Thyroid gland (tissue), 4 donors: ENCODE results near the gene ANLN. TPM values are rescaled to one million over a fixed set of nuclear protein-coding genes. Genes with fewer than 3 reads are reported as not detected.

Experiments
- DNase-seq, 2 donors: peaks; one replicate each; pipeline ENCODE4 v3.0.0-alpha.2; 2019
- H3K27ac ChIP-seq, 3 donors: fragments of 200-600 bp; sonication (generic); 1 replicate in 2 of 3; 2 replicates in 1 of 3; pipeline ENCODE4 v1.5.1; 2016 to 2019; ENCODE audit warnings: mild to moderate bottlenecking in 1 of 3, moderate library complexity in 1 of 3
- H3K27me3 ChIP-seq: fragments of 200-600 bp; sonication (generic); one replicate; pipeline ENCODE4 v1.5.1; 2019
- H3K36me3 ChIP-seq, 2 donors: fragments of 200-600 bp; sonication (generic); one replicate each; pipeline ENCODE4 v1.5.1; 2016 to 2019
- H3K4me1 ChIP-seq, 2 donors: fragments of 200-600 bp; sonication (generic); one replicate each; pipeline ENCODE4 v1.5.1; 2017 to 2019
- H3K4me3 ChIP-seq, 3 donors: fragments of 200-600 bp; sonication (generic); replicated peaks in 1 of 3; 1 replicate in 2 of 3; 2 replicates in 1 of 3; pipeline ENCODE4 v1.5.1; 2016; ENCODE audit warnings: mild to moderate bottlenecking in 1 of 3
- H3K9me3 ChIP-seq: fragments of 200-600 bp; sonication (generic); one replicate; pipeline ENCODE4 v1.5.1; 2017
- CTCF ChIP-seq, 6 experiments: fragments of 200-600 bp in 3 of 6; fragments of 450-650 bp in 3 of 6; sonication (generic) in 3 of 6; IDR thresholded peaks; one replicate each; pipeline ENCODE4 v1.5.1; 2016 to 2019; ENCODE audit warnings: antibody characterized with exemption in 6 of 6, mild to moderate bottlenecking in 2 of 6, inconsistent platforms in 1 of 6, moderate library complexity in 1 of 6
- POLR2A ChIP-seq, 2 donors: fragments of 450-650 bp; IDR thresholded peaks; one replicate each; pipeline ENCODE4 v1.6.1; 2017; ENCODE audit warnings: antibody characterized with exemption in 2 of 2, mild to moderate bottlenecking in 2 of 2, moderate library complexity in 1 of 2
- WGBS, 2 donors: methylation state at CpG; one replicate each; pipeline ENCODE4 v1.1.5; 2017; 5-methylcytosine and 5-hydroxymethylcytosine counted together
- intact Hi-C: fragments of 100-400 bp; cut with DNase I; formaldehyde crosslinking; loops from one replicate; pipeline ENCODE4 v1.15.1; 2023
- total RNA-seq, 4 donors: library from RNA; depleted of rRNA; stranded (reverse); fragments of >200 nt; gene quantifications; one replicate each; pipeline ENCODE4 v1.2.3, GENCODE V29; 2016

The ANLN gene
- total RNA-seq, 4 donors from 2014 or later = 0.88 to 4.0 (median 3.1) TPM

DNA sequence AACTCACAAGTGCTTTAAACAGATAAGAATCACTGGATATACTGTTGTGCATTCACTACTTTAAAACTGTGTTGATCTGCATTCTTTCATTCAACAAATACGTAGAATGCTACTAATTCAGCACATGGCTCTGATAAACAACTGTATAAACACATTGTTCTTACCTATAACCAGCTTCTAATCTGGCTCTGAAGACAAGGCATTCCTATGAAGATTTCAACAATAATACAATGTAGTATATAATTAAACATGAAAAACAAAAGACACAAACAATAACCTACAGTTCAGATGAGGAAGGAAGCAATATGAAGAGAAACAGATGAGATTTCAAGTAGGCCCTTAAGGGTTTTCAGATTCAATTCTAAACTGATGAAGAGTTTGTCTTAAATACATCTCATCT, 31.1 kb upstream of the ANLN start:
- no peak for TF ChIP-seq CTCF (IDR thresholded peaks at IDR 0.05)
- no peak for TF ChIP-seq POLR2A (IDR thresholded peaks at IDR 0.05)
- no peaks in the 10 kb centered on the region for H3K9me3 ChIP-seq
- WGBS, 2 donors = 100% methylated on average over 1 of the region's 1 CpG
- DNase-seq = no peak
- H3K27me3 ChIP-seq = no peaks in the 10 kb centered on the region
- H3K4me3 ChIP-seq = no peak overlapping the region
- H3K36me3 ChIP-seq = no peaks in the 10 kb centered on the region
- H3K27ac ChIP-seq = no peak overlapping the region
- H3K4me1 ChIP-seq = no peaks in the 10 kb centered on the region
- intact Hi-C loops = no loop called here

GRCh38 chr7:36360244-36360643, 29.4 kb upstream of the ANLN start:
- Histone ChIP-seq H3K9me3 (no peaks in the 10 kb centered on the region), H3K4me3 (no peak overlapping the region), H3K4me1 (no peaks in the 10 kb centered on the region), H3K27me3 (no peaks in the 10 kb centered on the region), H3K27ac (no peak overlapping the region), H3K36me3 (no peaks in the 10 kb centered on the region)
- TF ChIP-seq POLR2A (IDR thresholded peaks at IDR 0.05) (no peak), CTCF (IDR thresholded peaks at IDR 0.05) (no peak)
- no peak for DNase-seq
- intact Hi-C loops = no loop called here
- WGBS, 2 donors = 72 to 76% methylated on average over 4 of the region's 4 CpGs

DNA sequence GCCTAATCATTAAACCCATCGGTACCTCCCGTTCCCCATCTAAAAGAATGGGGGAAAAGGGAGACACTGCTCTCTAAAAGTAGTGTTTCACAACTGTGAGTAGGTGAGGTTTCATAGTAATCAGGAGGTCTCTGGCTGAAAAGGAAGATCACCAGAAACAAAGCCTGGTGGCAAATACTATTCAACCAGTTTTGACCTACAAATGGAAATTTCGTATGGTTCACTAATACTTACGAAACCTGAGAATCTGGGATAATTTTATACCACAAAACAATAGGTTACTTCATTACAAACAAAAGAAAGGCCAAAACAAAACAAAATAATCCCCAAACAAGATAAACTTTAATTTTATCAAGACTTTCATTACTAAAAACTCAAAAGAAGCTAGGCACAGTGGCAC, 28.4 kb upstream of the ANLN start:
- Histone ChIP-seq H3K27ac (no peak overlapping the region), H3K36me3 (no peaks in the 10 kb centered on the region), H3K4me1 (peaks cover 0 to 3% of the 10 kb centered on the region in 2 donors), H3K27me3 (no peaks in the 10 kb centered on the region), H3K4me3 (no peak overlapping the region), H3K9me3 (no peaks in the 10 kb centered on the region)
- 83 to 91% methylated on average over 4 of the region's 4 CpGs for WGBS, 2 donors
- DNase-seq = no peak
- TF ChIP-seq CTCF (IDR thresholded peaks at IDR 0.05) = no peak
- no peak for TF ChIP-seq POLR2A (IDR thresholded peaks at IDR 0.05)
- intact Hi-C loops = no loop called here

- Histone ChIP-seq H3K27ac (no peak overlapping the region), H3K9me3 (no peaks in the 10 kb centered on the region), H3K4me1 (peaks cover 0 to 4% of the 10 kb centered on the region in 2 donors), H3K36me3 (no peaks in the 10 kb centered on the region), H3K27me3 (no peaks in the 10 kb centered on the region), H3K4me3 (no peak overlapping the region)
- intact Hi-C loops = no loop called here
- no peak for DNase-seq
- 91% methylated on average over 1 of the region's 1 CpG for WGBS, 2 donors
- TF ChIP-seq CTCF (IDR thresholded peaks at IDR 0.05) = no peak
- TF ChIP-seq POLR2A (IDR thresholded peaks at IDR 0.05) = no peak
These were observed 26.1 kb upstream of the ANLN start for GRCh38 chr7:36363515-36363914.

DNA sequence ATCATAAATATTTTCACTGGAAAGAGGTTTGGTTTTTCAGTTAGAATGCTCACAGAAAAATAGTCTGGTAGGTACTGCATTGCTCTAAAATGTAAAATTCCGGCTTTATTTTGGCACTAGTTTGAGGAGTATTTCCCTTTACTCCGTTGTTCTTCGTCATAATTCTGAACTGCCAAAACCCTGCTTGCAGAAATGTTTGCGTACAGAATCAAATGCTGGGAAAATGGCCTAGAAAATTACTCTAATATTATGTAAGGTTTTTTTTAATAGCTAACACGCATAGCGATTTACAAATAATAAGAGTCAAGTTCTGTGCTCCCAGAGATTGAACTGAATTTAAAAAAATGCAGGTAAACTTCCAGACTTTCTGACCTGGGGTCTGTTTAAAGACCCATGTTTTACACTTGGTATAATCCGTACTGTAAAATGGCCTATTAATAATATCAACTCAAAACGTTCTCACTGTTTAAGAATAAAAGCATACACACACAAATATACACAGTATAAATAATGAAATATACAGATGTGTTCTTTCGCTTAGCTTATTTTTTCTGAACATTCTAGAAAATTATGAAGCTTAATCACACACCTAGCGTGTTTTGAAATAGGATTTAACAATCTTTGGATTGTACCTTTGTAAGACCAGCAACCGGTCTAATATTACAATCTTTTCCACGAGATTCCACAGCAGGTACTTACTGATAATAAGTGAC, 23.5 kb upstream of the ANLN start:
- Histone ChIP-seq H3K9me3 (no peaks in the 10 kb centered on the region), H3K36me3 (no peaks in the 10 kb centered on the region), H3K4me3 (peak overlapping the region in 2 of 3 donors; percentile 69 to 89), H3K27me3 (no peaks in the 10 kb centered on the region), H3K4me1 (peaks cover 0 to 4% of the 10 kb centered on the region in 2 donors), H3K27ac (peak overlapping the region in 1 of 3 donors; percentile 63)
- WGBS, 2 donors = 70 to 71% methylated on average over 12 of the region's 12 CpGs
- DNase-seq = no peak
- no peak for TF ChIP-seq POLR2A (IDR thresholded peaks at IDR 0.05)
- TF ChIP-seq CTCF (IDR thresholded peaks at IDR 0.05) = no peak
- intact Hi-C loops = no loop called here
